ENCODE data around the gene BCCIP.

The BCCIP gene

GRCh38 chr10:125852487-125852886 is 29.1 kb downstream of the BCCIP start:
- Histone ChIP-seq H3K27me3 (replicated peaks; ENCODE audit: control insufficient read depth, insufficient read depth, low read length) (no peaks in the 10 kb centered on the region), H3K4me3 (replicated peaks; ENCODE audit: low read depth, low read length) (no peak overlapping the region), H3K36me3 (ENCODE audit: control insufficient read depth, insufficient read depth, low read length) (peaks cover 3% of the 10 kb centered on the region)
- no peak for TF ChIP-seq CTCF (IDR thresholded peaks at IDR 0.05; ENCODE audit: insufficient read depth, low read length, poor library complexity, severe bottlenecking)
- no peak for DNase-seq (ENCODE audit: extremely low read depth, insufficient read length)

GRCh38 chr10:125857185-125857760 is 33.9 kb downstream of the BCCIP start:
- H3K27me3 ChIP-seq (replicated peaks; ENCODE audit: control insufficient read depth, insufficient read depth, low read length), result no peaks in the 10 kb centered on the region
- no peak for TF ChIP-seq CTCF (IDR thresholded peaks at IDR 0.05; ENCODE audit: insufficient read depth, low read length, poor library complexity, severe bottlenecking)
- no peak overlapping the region for H3K4me3 ChIP-seq (replicated peaks; ENCODE audit: low read depth, low read length)
- H3K36me3 ChIP-seq (ENCODE audit: control insufficient read depth, insufficient read depth, low read length), result peaks cover 3% of the 10 kb centered on the region
- no peak for DNase-seq (ENCODE audit: extremely low read depth, insufficient read length)

GRCh38 chr10:125859128-125859817 is 35.9 kb downstream of the BCCIP start:
- Histone ChIP-seq H3K4me3 (replicated peaks; ENCODE audit: low read depth, low read length) (no peak overlapping the region), H3K27me3 (replicated peaks; ENCODE audit: control insufficient read depth, insufficient read depth, low read length) (no peaks in the 10 kb centered on the region), H3K36me3 (ENCODE audit: control insufficient read depth, insufficient read depth, low read length) (peaks cover 3% of the 10 kb centered on the region)
- no peak for TF ChIP-seq CTCF (IDR thresholded peaks at IDR 0.05; ENCODE audit: insufficient read depth, low read length, poor library complexity, severe bottlenecking)
- no peak for DNase-seq (ENCODE audit: extremely low read depth, insufficient read length)

- Histone ChIP-seq H3K36me3 (ENCODE audit: control insufficient read depth, insufficient read depth, low read length) (no peaks in the 10 kb centered on the region; the same call in 1 of the 2 replicates), H3K27me3 (replicated peaks; ENCODE audit: control insufficient read depth, insufficient read depth, low read length) (no peaks in the 10 kb centered on the region), H3K4me3 (replicated peaks; ENCODE audit: low read depth, low read length) (no peak overlapping the region)
- no peak for DNase-seq (ENCODE audit: extremely low read depth, insufficient read length)
- TF ChIP-seq CTCF (IDR thresholded peaks at IDR 0.05; ENCODE audit: insufficient read depth, low read length, poor library complexity, severe bottlenecking), result no peak
Observed at GRCh38 chr10:125865120-125865519, 41.8 kb downstream of the BCCIP start.

GRCh38 chr10:125866421-125867029 is 43.2 kb downstream of the BCCIP start:
- H3K4me3 ChIP-seq (replicated peaks; ENCODE audit: low read depth, low read length), result no peak overlapping the region
- no peaks in the 10 kb centered on the region for H3K27me3 ChIP-seq (replicated peaks; ENCODE audit: control insufficient read depth, insufficient read depth, low read length)
- DNase-seq (ENCODE audit: extremely low read depth, insufficient read length), result no peak
- no peaks in the 10 kb centered on the region; the same call in 1 of the 2 replicates for H3K36me3 ChIP-seq (ENCODE audit: control insufficient read depth, insufficient read depth, low read length)
- no peak for TF ChIP-seq CTCF (IDR thresholded peaks at IDR 0.05; ENCODE audit: insufficient read depth, low read length, poor library complexity, severe bottlenecking)

Data from GM06990 (cell line).